C4-2B (cell line): Measurements from ENCODE around the gene PBX4.

ENCODE experiments used
- ZFX ChIP-seq: fragments of 450-650 bp; IDR thresholded peaks from 2 replicates; pipeline ENCODE4 v1.6.1; 2017
- TF ChIP-seq, protein P1 (sequence below): fragments of 450-650 bp; conservative IDR thresholded peaks from 2 replicates; pipeline ENCODE4 v1.5.1; 2017; ENCODE audit warnings: mild to moderate bottlenecking

- TF ChIP-seq, protein P1, sequence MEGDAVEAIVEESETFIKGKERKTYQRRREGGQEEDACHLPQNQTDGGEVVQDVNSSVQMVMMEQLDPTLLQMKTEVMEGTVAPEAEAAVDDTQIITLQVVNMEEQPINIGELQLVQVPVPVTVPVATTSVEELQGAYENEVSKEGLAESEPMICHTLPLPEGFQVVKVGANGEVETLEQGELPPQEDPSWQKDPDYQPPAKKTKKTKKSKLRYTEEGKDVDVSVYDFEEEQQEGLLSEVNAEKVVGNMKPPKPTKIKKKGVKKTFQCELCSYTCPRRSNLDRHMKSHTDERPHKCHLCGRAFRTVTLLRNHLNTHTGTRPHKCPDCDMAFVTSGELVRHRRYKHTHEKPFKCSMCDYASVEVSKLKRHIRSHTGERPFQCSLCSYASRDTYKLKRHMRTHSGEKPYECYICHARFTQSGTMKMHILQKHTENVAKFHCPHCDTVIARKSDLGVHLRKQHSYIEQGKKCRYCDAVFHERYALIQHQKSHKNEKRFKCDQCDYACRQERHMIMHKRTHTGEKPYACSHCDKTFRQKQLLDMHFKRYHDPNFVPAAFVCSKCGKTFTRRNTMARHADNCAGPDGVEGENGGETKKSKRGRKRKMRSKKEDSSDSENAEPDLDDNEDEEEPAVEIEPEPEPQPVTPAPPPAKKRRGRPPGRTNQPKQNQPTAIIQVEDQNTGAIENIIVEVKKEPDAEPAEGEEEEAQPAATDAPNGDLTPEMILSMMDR: no peak
- TF ChIP-seq ZFX: no peak
These were observed 83.8 kb downstream of the PBX4 start for GRCh38 chr19:19534556-19535265.
